Mucosa of descending colon (tissue), 3 donors: ENCODE measurements around the gene FGFRL1. TPM values are rescaled to one million over a fixed set of nuclear protein-coding genes. Genes with fewer than 3 reads are reported as not detected.

Experiments
- ATAC-seq: fragments of 200-7000 bp; cut with Tn5 transposase; one replicate; pipeline ENCODE4 v1.9.1; 2020; ENCODE audit warnings: mild to moderate bottlenecking, moderate library complexity
- DNase-seq, 3 donors: peaks; one replicate each; pipeline ENCODE4 v3.0.0-alpha.2; 2020
- H3K36me3 ChIP-seq: fragments of 200-600 bp; one replicate; pipeline ENCODE4 v1.8.0; 2021; ENCODE audit warnings: low read depth, mild to moderate bottlenecking
- H3K4me1 ChIP-seq: fragments of 200-600 bp; one replicate; pipeline ENCODE4 v1.8.0; 2021; ENCODE audit warnings: low read depth, mild to moderate bottlenecking
- H3K4me3 ChIP-seq: fragments of 200-600 bp; one replicate; pipeline ENCODE4 v1.8.0; 2021; ENCODE audit warnings: mild to moderate bottlenecking
- H3K9me3 ChIP-seq: fragments of 200-600 bp; one replicate; pipeline ENCODE4 v1.8.0; 2021; ENCODE audit warnings: mild to moderate bottlenecking
- CTCF ChIP-seq: fragments of 200-600 bp; IDR thresholded peaks from one replicate; pipeline ENCODE4 v1.8.0; 2022; ENCODE audit warnings: antibody characterized with exemption, mild to moderate bottlenecking
- intact Hi-C, 2 donors: fragments of 100-400 bp; cut with DNase I in 1 of 2; cut with micrococcal nuclease in 1 of 2; formaldehyde crosslinking; loops; one replicate each; pipeline versions ENCODE4 v1.11.0 to v1.11.1; 2022; cut with DNase I, micrococcal nuclease
- total RNA-seq, 3 donors: library from RNA; stranded (reverse); fragmentation: NEBNext Ultra II Directional in 2 of 3; extraction: Animal tissue kit (Norgen Biotek cat#: 25700) in 2 of 3; gene quantifications; one replicate each; pipeline versions ENCODE4 v1.2.1 to v1.2.4, GENCODE V29; 2021 to 2023
- donor health status: DM: no; HTN: no; CAD: no; lungs with moderate emphysema.
- donor health status: DM: no; HTN: no; CAD: no.
- donor health status: DM: no; HTN: yes; CAD: no.

Gene FGFRL1
- total RNA-seq, 3 donors from 2014 or later, result 14.7 to 19.3 (median 16.9) TPM

GRCh38 chr4:1027219-1027914 lies 15.9 kb downstream of the FGFRL1 start:
- H3K4me3 ChIP-seq, result no peak overlapping the region
- intact Hi-C loops, result no loop called here
- no peak for TF ChIP-seq CTCF
- no peak for ATAC-seq
- no peaks in the 10 kb centered on the region for H3K36me3 ChIP-seq
- peaks cover 9% of the 10 kb centered on the region for H3K4me1 ChIP-seq
- no peak for DNase-seq
- H3K9me3 ChIP-seq, result no peaks in the 10 kb centered on the region

- Histone ChIP-seq H3K4me1 (peaks cover 5% of the 10 kb centered on the region), H3K36me3 (no peaks in the 10 kb centered on the region), H3K4me3 (no peak overlapping the region), H3K9me3 (no peaks in the 10 kb centered on the region)
- TF ChIP-seq CTCF, result no peak
- ATAC-seq (no peak), DNase-seq (no peak)
- intact Hi-C loops, result no loop called here
Observed at GRCh38 chr4:1027915-1028238, 16.5 kb downstream of the FGFRL1 start.

- ATAC-seq (no peak), DNase-seq (no peak)
- intact Hi-C loops, result no loop called here
- no peak for TF ChIP-seq CTCF
- Histone ChIP-seq H3K4me3 (no peak overlapping the region), H3K9me3 (no peaks in the 10 kb centered on the region), H3K4me1 (peaks cover 5% of the 10 kb centered on the region), H3K36me3 (no peaks in the 10 kb centered on the region)
Observed at GRCh38 chr4:1028574-1029220, 17.3 kb downstream of the FGFRL1 start.

GRCh38 chr4:1029529-1029928 lies 18.1 kb downstream of the FGFRL1 start:
- ATAC-seq (peak; percentile 14), DNase-seq (no peak)
- H3K4me3 ChIP-seq, result no peak overlapping the region
- H3K36me3 ChIP-seq, result no peaks in the 10 kb centered on the region
- intact Hi-C loops, result no loop called here
- H3K9me3 ChIP-seq, result no peaks in the 10 kb centered on the region
- TF ChIP-seq CTCF, result no peak
- H3K4me1 ChIP-seq, result peaks cover 5% of the 10 kb centered on the region

GRCh38 chr4:1030031-1030430 lies 18.6 kb downstream of the FGFRL1 start:
- intact Hi-C loops, result no loop called here
- ATAC-seq (peak; percentile 36), DNase-seq (no peak)
- Histone ChIP-seq H3K9me3 (no peaks in the 10 kb centered on the region), H3K36me3 (no peaks in the 10 kb centered on the region), H3K4me3 (no peak overlapping the region), H3K4me1 (peaks cover 5% of the 10 kb centered on the region)
- no peak for TF ChIP-seq CTCF
